Mesenchymal stem cell (in vitro differentiated cells and primary cell): ENCODE data around the gene CAPN10.

Source experiments
- DNase-seq: peaks from one replicate; pipeline ENCODE4 v3.0.0-alpha.2; 2013
- H2AFZ ChIP-seq: one replicate; pipeline ENCODE4 v1.6.1; 2013; ENCODE audit warnings: low read depth, mild to moderate bottlenecking, control low read depth, inconsistent platforms, low read length, moderate library complexity
- H2AK5ac ChIP-seq: 2 replicates; pipeline ENCODE4 v1.6.1; 2013; ENCODE audit warnings: low read length, moderate library complexity, mild to moderate bottlenecking, inconsistent platforms; ENCODE audit not compliant: severe bottlenecking
- H2BK120ac ChIP-seq: one replicate; pipeline ENCODE4 v1.6.1; 2013; ENCODE audit warnings: low read depth, mild to moderate bottlenecking, inconsistent platforms, low read length, moderate library complexity
- H2BK12ac ChIP-seq, 2 experiments: one replicate each; pipeline ENCODE4 v1.6.1; 2013; ENCODE audit warnings: inconsistent platforms in 2 of 2, low read length in 2 of 2, mild to moderate bottlenecking in 2 of 2, moderate library complexity in 2 of 2, control low read depth in 1 of 2
- H2BK15ac ChIP-seq: one replicate; pipeline ENCODE4 v1.6.1; 2013; ENCODE audit warnings: mild to moderate bottlenecking, low read depth, inconsistent platforms; ENCODE audit not compliant: poor library complexity, severe bottlenecking
- H2BK5ac ChIP-seq: 2 replicates; pipeline ENCODE4 v1.6.1; 2013; ENCODE audit warnings: low read depth, mild to moderate bottlenecking, low read length, control low read depth, inconsistent platforms; ENCODE audit not compliant: poor library complexity, severe bottlenecking
- H3K14ac ChIP-seq, 2 experiments: one replicate each; pipeline ENCODE4 v1.6.1; 2013; ENCODE audit warnings: inconsistent platforms in 2 of 2, low read length in 2 of 2, control low read depth in 1 of 2, mild to moderate bottlenecking in 1 of 2, moderate library complexity in 1 of 2
- H3K18ac ChIP-seq, 2 experiments: one replicate each; pipeline ENCODE4 v1.6.1; 2013; ENCODE audit warnings: inconsistent platforms in 2 of 2, low read length in 2 of 2, control low read depth in 1 of 2, low read depth in 1 of 2, mild to moderate bottlenecking in 1 of 2
- H3K23ac ChIP-seq, 2 experiments: one replicate each; pipeline ENCODE4 v1.6.1; 2013; ENCODE audit warnings: inconsistent platforms in 2 of 2, low read length in 2 of 2, mild to moderate bottlenecking in 2 of 2, moderate library complexity in 2 of 2, control low read depth in 1 of 2
- H3K27ac ChIP-seq: 2 replicates; pipeline ENCODE4 v1.5.1; 2013; ENCODE audit warnings: mild to moderate bottlenecking, moderate library complexity, low read length, control low read depth, inconsistent platforms; ENCODE audit not compliant: poor library complexity, severe bottlenecking
- H3K27me3 ChIP-seq, 2 experiments: 2 replicates each; pipeline versions ENCODE4 v1.6.1 to v1.7.0; 2013; ENCODE audit warnings: low read length in 2 of 2, mild to moderate bottlenecking in 2 of 2, moderate library complexity in 2 of 2, control low read depth in 1 of 2, inconsistent platforms in 1 of 2; ENCODE audit not compliant: control insufficient read depth in 1 of 2, insufficient read depth in 1 of 2
- H3K36me3 ChIP-seq, 2 experiments: 2 replicates each; pipeline versions ENCODE4 v1.6.1 to v1.7.0; 2013; ENCODE audit warnings: low read length in 2 of 2, control low read depth in 1 of 2, inconsistent platforms in 1 of 2, low read depth in 1 of 2, mild to moderate bottlenecking in 1 of 2; ENCODE audit not compliant: insufficient read depth in 2 of 2, control insufficient read depth in 1 of 2
- H3K4ac ChIP-seq, 2 experiments: one replicate each; pipeline ENCODE4 v1.6.1; 2013; ENCODE audit warnings: inconsistent platforms in 2 of 2, low read length in 2 of 2, mild to moderate bottlenecking in 2 of 2, moderate library complexity in 2 of 2, control low read depth in 1 of 2, low read depth in 1 of 2
- H3K4me1 ChIP-seq: 2 replicates; pipeline ENCODE4 v1.6.1; 2013; ENCODE audit warnings: low read depth, low read length, control low read depth; ENCODE audit not compliant: control insufficient read depth, insufficient read depth
- H3K4me2 ChIP-seq: 2 replicates; pipeline ENCODE4 v1.6.1; 2013; ENCODE audit warnings: low read length, mild to moderate bottlenecking, inconsistent platforms; ENCODE audit not compliant: poor library complexity, severe bottlenecking
- H3K4me3 ChIP-seq, 2 experiments: 2 replicates each; pipeline versions ENCODE4 v1.5.1 to v1.7.0; 2013; ENCODE audit warnings: low read length in 2 of 2, mild to moderate bottlenecking in 2 of 2, control low read depth in 1 of 2, low read depth in 1 of 2; ENCODE audit not compliant: insufficient read depth in 1 of 2
- H3K79me1 ChIP-seq: replicated peaks from 2 replicates; pipeline ENCODE4 v1.6.1; 2013; ENCODE audit warnings: mild to moderate bottlenecking, control low read depth, low read length, inconsistent platforms; ENCODE audit not compliant: poor library complexity, severe bottlenecking
- H3K9ac ChIP-seq: 2 replicates; pipeline ENCODE4 v1.7.0; 2013; ENCODE audit warnings: mild to moderate bottlenecking, low read length, moderate library complexity
- H3K9me3 ChIP-seq: 2 replicates; pipeline ENCODE4 v1.7.0; 2013; ENCODE audit warnings: mild to moderate bottlenecking, low read length; ENCODE audit not compliant: control insufficient read depth
- H4K8ac ChIP-seq: one replicate; pipeline ENCODE4 v1.6.1; 2013; ENCODE audit warnings: inconsistent platforms, mild to moderate bottlenecking, low read length, moderate library complexity
- H4K91ac ChIP-seq: one replicate; pipeline ENCODE4 v1.6.1; 2013; ENCODE audit warnings: mild to moderate bottlenecking, low read length, inconsistent platforms
- WGBS: methylation state at CpG from one replicate; pipeline ENCODE4 v1.1.7; 2013; ENCODE audit warnings: mixed read lengths; 5-methylcytosine and 5-hydroxymethylcytosine counted together

The CAPN10 gene

DNA sequence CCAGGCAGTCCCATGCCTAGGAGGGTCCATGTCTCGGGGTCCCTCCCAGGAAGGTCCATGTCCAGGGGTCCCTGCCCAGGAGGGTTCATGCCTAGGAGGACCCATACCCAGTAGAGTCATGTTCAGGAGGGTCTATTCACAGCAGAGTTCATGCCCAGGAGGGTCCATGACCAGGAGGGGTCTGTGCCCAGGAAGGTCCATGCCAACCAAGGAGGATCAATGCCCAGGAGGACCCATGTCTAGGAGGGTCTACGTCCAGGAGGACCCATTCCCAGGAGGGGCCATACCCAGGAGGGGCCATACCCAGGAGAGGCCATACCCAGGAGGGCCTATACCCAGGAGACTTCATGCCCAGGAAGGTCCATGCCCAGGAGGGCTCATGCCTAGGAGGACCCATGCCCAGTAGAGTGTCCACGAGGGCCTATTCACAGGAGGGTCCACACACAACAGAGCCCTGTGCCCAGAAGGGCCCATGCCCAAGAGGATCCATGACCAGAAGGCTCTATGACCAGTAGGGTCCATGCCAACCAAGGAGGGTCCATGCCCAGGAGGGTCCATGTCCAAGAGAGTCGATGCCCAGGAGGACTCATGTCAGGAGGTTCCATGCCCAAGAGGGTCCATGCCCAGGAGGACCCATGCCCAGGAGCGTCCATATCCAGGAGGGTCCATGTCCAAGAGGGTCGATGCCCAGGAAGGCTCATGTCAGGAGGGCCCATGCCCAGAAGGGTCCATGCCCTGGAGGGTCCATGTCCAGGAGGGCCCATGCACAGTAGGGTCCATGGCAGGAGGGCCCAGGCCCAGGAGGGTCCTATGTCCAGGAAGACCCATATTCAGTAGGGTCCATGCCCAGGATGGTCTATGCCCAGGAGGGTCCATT is 48.8 kb downstream of the CAPN10 start:
- Histone ChIP-seq H3K27me3 (peaks cover 0 to 32% of the 10 kb centered on the region in 2 experiments), H3K27ac (no peak overlapping the region), H3K4ac (no peak overlapping the region), H3K79me1 (no peaks in the 10 kb centered on the region), H3K4me3 (no peak overlapping the region), H3K9ac (no peak overlapping the region), H2AK5ac (no peak overlapping the region), H2BK12ac (no peak overlapping the region), H2BK15ac (no peak overlapping the region), H3K14ac (no peak overlapping the region), H3K23ac (no peak overlapping the region), H3K36me3 (peaks cover 0 to 7% of the 10 kb centered on the region in 2 experiments), H2BK5ac (no peak overlapping the region), H3K9me3 (peaks cover 17% of the 10 kb centered on the region), H4K8ac (no peak overlapping the region), H2BK120ac (no peak overlapping the region), H3K4me1 (no peaks in the 10 kb centered on the region), H4K91ac (no peak overlapping the region), H3K4me2 (no peak overlapping the region), H3K18ac (no peak overlapping the region), H2AFZ (no peak overlapping the region)
- no peak for DNase-seq
- WGBS, result 65% methylated on average over 6 of the region's 6 CpGs

DNA sequence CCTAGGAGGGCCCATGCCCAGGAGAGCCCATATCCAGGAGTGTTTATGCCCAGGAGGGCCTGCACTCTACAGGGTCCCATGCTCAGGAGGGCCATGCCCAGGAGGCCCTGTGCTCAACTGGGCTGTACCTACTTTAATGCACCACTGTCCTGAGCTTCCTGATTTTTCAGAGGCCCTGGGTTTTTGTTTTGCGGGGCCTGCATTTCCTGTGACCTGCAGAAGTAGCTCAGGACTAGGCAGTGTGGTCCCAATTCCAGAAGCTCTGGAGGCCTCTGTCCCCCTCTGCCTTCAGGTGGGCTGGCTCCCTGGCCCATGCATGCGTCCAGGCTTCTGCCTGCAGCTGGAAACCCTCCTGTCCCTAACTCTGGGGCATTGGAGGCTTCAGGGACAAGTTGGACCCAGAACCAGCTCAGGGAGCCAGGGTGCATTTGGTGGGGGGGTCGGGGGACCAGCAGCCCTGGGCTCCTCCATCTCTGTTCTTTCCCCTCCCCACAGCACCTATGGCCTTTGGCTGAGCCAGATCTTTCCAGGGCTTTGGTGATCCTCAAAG is 49.5 kb downstream of the CAPN10 start:
- H4K8ac ChIP-seq, result no peak overlapping the region
- no peak overlapping the region for H2AFZ ChIP-seq
- H3K23ac ChIP-seq, result no peak overlapping the region
- H2BK12ac ChIP-seq, result no peak overlapping the region
- no peak overlapping the region for H2BK5ac ChIP-seq
- H3K14ac ChIP-seq, result no peak overlapping the region
- no peak overlapping the region for H3K4ac ChIP-seq
- DNase-seq, result no peak
- no peak overlapping the region for H3K18ac ChIP-seq
- no peaks in the 10 kb centered on the region for H3K79me1 ChIP-seq
- no peak overlapping the region for H2AK5ac ChIP-seq
- H3K9ac ChIP-seq, result no peak overlapping the region
- 70% methylated on average over 3 of the region's 3 CpGs for WGBS
- H3K36me3 ChIP-seq, result peaks cover 0 to 3% of the 10 kb centered on the region in 2 experiments
- H2BK120ac ChIP-seq, result no peak overlapping the region
- H3K27me3 ChIP-seq, result peaks cover 0 to 32% of the 10 kb centered on the region in 2 experiments
- H3K9me3 ChIP-seq, result peaks cover 17% of the 10 kb centered on the region
- no peak overlapping the region for H2BK15ac ChIP-seq
- H3K4me2 ChIP-seq, result no peak overlapping the region
- no peak overlapping the region for H4K91ac ChIP-seq
- no peak overlapping the region for H3K27ac ChIP-seq
- H3K4me3 ChIP-seq, result no peak overlapping the region
- peaks cover 2% of the 10 kb centered on the region for H3K4me1 ChIP-seq

DNA sequence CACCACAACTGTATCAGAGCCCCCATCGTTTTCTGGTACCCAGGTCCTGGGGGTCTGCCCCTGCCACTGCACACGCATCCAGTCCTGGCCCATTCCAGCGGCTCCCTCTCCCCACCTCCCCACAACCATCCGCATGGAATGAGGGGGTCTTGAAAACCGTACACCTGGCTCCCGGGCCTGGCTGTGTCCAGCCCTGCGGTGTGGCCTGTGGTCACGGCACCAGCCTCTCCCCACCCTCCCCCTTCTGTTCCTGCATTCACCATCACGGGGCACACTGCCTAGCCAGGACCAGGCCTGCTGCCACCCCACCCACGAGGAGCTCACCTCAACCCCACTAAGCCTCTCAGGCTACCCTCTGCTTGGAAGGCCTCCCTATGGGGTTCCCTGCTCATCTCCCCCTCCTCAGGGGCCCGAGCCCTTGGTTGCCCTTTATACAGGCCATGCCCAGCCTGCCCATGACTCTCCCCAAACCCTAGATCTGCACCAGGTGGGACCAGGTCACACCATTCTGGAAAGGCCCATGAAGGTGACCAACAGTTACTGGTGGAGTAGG is 50.1 kb downstream of the CAPN10 start:
- Histone ChIP-seq H3K14ac (no peak overlapping the region), H3K27me3 (peaks cover 0 to 32% of the 10 kb centered on the region in 2 experiments), H3K9ac (no peak overlapping the region), H3K4me3 (no peak overlapping the region), H2AFZ (no peak overlapping the region), H3K4me1 (peaks cover 2% of the 10 kb centered on the region), H2BK12ac (no peak overlapping the region), H3K4ac (no peak overlapping the region), H3K18ac (no peak overlapping the region), H3K79me1 (no peaks in the 10 kb centered on the region), H3K36me3 (peaks cover 0 to 3% of the 10 kb centered on the region in 2 experiments), H3K23ac (no peak overlapping the region), H2BK120ac (no peak overlapping the region), H2BK5ac (no peak overlapping the region), H3K27ac (no peak overlapping the region), H3K4me2 (no peak overlapping the region), H4K91ac (no peak overlapping the region), H2AK5ac (no peak overlapping the region), H4K8ac (no peak overlapping the region), H3K9me3 (peaks cover 17% of the 10 kb centered on the region), H2BK15ac (no peak overlapping the region)
- no peak for DNase-seq
- WGBS, result 69% methylated on average over 11 of the region's 11 CpGs
